Right lobe of liver (tissue), 4 donors: ENCODE data around the gene CXCL6.

Experiments used
- CTCF ChIP-seq, 4 donors: fragments of 200-600 bp in 3 of 4; fragments of 450-650 bp in 1 of 4; IDR thresholded peaks; one replicate each; pipeline versions ENCODE4 v1.5.1 to v1.8.0; 2016 to 2022; ENCODE audit warnings: antibody characterized with exemption in 4 of 4, mild to moderate bottlenecking in 2 of 4
- POLR2A ChIP-seq: fragments of 450-650 bp; IDR thresholded peaks from one replicate; pipeline ENCODE4 v1.6.1; 2017; ENCODE audit warnings: antibody characterized with exemption, mild to moderate bottlenecking
- donor health status: DM: no; HTN: no; CAD: no.
- donor health status: DM: no; HTN: no; CAD: no.
- donor health status: DM: no; HTN: yes; CAD: no.

GRCh38 chr4:73864365-73864764, 27.9 kb downstream of the CXCL6 start:
- TF ChIP-seq CTCF (IDR thresholded peaks at IDR 0.05) (peak; percentile 61 to 70 (median 65)), POLR2A (no peak)
